PC-3 (cell line): ENCODE results near the gene ETNK2. TPM values are rescaled to one million over a fixed set of nuclear protein-coding genes. Genes with fewer than 3 reads are reported as not detected.

Source experiments
- ATAC-seq: fragments of 200-7000 bp; cut with Tn5 transposase; 2 replicates; pipeline ENCODE4 v1.9.1; 2020; ENCODE audit warnings: mild to moderate bottlenecking, moderate library complexity
- BruUV-seq: library from RNA; stranded (reverse); fragments of 400-500 nt; replicated peaks from 2 replicates; lab custom pipeline; 2021; lab: Mats Ljungman, UMichigan
- CTCF ChIA-PET: fragments of 300-600 bp; sonication (Branson Sonifier 250); formaldehyde crosslinking; loops from one replicate; lab custom pipeline; 2022; ENCODE audit warnings: antibody characterized with exemption; lab: Charles Lee
- POLR2A ChIA-PET: fragments of 300-600 bp; sonication (Branson Sonifier 250); formaldehyde crosslinking; loops from one replicate; lab custom pipeline; 2022; ENCODE audit warnings: antibody characterized with exemption; ENCODE audit not compliant: unreplicated experiment; lab: Charles Lee
- DNase-seq: peaks from one replicate; pipeline ENCODE4 v3.0.0-alpha.2; 2015
- H2AFZ ChIP-seq: fragments of 300-600 bp; sonication (generic); 2 replicates; pipeline ENCODE4 v1.6.0; 2016; ENCODE audit warnings: antibody characterized with exemption, low read length
- H3F3A ChIP-seq: fragments of 300-600 bp; sonication (generic); one replicate; pipeline ENCODE4 v1.6.0; 2017; ENCODE audit warnings: antibody characterized with exemption, low read length, control low read depth, mild to moderate bottlenecking; ENCODE audit not compliant: unreplicated experiment
- H3K27ac ChIP-seq: fragments of 300-600 bp; sonication (generic); 2 replicates; pipeline ENCODE4 v1.5.1; 2016; ENCODE audit warnings: mild to moderate bottlenecking, low read length
- H3K27me3 ChIP-seq: fragments of 300-600 bp; sonication (generic); 2 replicates; pipeline ENCODE4 v1.6.1; 2016; ENCODE audit warnings: low read length, mixed read lengths
- H3K36me3 ChIP-seq: fragments of 300-600 bp; sonication (generic); 2 replicates; pipeline ENCODE4 v1.6.1; 2016; ENCODE audit warnings: low read depth, mixed run types, low read length, mixed read lengths
- H3K4me1 ChIP-seq: fragments of 300-600 bp; sonication (generic); 2 replicates; pipeline ENCODE4 v1.5.1; 2016; ENCODE audit warnings: low read length; ENCODE audit not compliant: insufficient read depth
- H3K4me2 ChIP-seq: fragments of 300-600 bp; sonication (generic); 2 replicates; pipeline ENCODE4 v1.6.0; 2016; ENCODE audit warnings: low read length
- H3K4me3 ChIP-seq: fragments of 300-600 bp; sonication (generic); 2 replicates; pipeline ENCODE4 v1.5.1; 2016; ENCODE audit warnings: mild to moderate bottlenecking, low read length, mixed read lengths
- H3K79me2 ChIP-seq: fragments of 300-600 bp; sonication (generic); 2 replicates; pipeline ENCODE4 v1.6.1; 2017; ENCODE audit warnings: low read length, mixed read lengths
- H3K9ac ChIP-seq: fragments of 300-600 bp; sonication (generic); 2 replicates; pipeline ENCODE4 v1.6.0; 2016; ENCODE audit warnings: mild to moderate bottlenecking, low read length
- H3K9me2 ChIP-seq: fragments of 300-600 bp; sonication (generic); replicated peaks from 2 replicates; pipeline ENCODE4 v1.6.1; 2016; ENCODE audit warnings: mixed run types, low read length, mixed read lengths
- H3K9me3 ChIP-seq: fragments of 300-600 bp; sonication (generic); 2 replicates; pipeline ENCODE4 v1.6.1; 2016; ENCODE audit warnings: low read length, mixed read lengths
- H4K20me1 ChIP-seq: fragments of 300-600 bp; sonication (generic); 2 replicates; pipeline ENCODE4 v1.6.1; 2016; ENCODE audit warnings: low read length, mixed read lengths
- CTCF ChIP-seq: fragments of 300-600 bp; sonication (generic); conservative IDR thresholded peaks from 2 replicates; pipeline ENCODE4 v1.5.1; 2017; ENCODE audit warnings: antibody characterized with exemption, low read depth, mild to moderate bottlenecking, low read length
- EZH2 ChIP-seq: fragments of 300-600 bp; sonication (generic); IDR thresholded peaks from one replicate; pipeline ENCODE4 v1.6.1; 2017; ENCODE audit warnings: antibody characterized with exemption, mild to moderate bottlenecking, low read length; ENCODE audit not compliant: unreplicated experiment
- EZH2phosphoT487 ChIP-seq: fragments of 300-600 bp; sonication (generic); IDR thresholded peaks from 2 replicates; pipeline ENCODE4 v1.6.1; 2018; ENCODE audit warnings: mild to moderate bottlenecking, antibody characterized with exemption, low read length, borderline replicate concordance
- intact Hi-C: fragments of 100-400 bp; cut with micrococcal nuclease; formaldehyde crosslinking; loops from 2 replicates; pipeline ENCODE4 v1.9.0; 2023
- total RNA-seq: library from RNA; depleted of rRNA; stranded (reverse); fragments of >200 nt; gene quantifications from 2 replicates; pipeline ENCODE4 v1.2.3, GENCODE V29; 2014

ETNK2 gene
- total RNA-seq, 1 experiment from 2014 or later = 37.1 TPM

- DNase-seq (no peak), ATAC-seq (no peak)
- no TSS peak for BruUV-seq
- H3K36me3 ChIP-seq = peaks cover 12% of the 10 kb centered on the region
- no peaks in the 10 kb centered on the region for H3F3A ChIP-seq
- ChIA-PET POLR2A (no interaction called here), CTCF (no interaction called here)
- H3K9me3 ChIP-seq = no peaks in the 10 kb centered on the region
- H3K9ac ChIP-seq = no peak overlapping the region
- no peak overlapping the region for H2AFZ ChIP-seq
- H3K4me1 ChIP-seq = peaks cover 4% of the 10 kb centered on the region
- no peaks in the 10 kb centered on the region for H3K9me2 ChIP-seq
- H3K4me3 ChIP-seq = no peak overlapping the region
- no peak for TF ChIP-seq EZH2
- TF ChIP-seq EZH2phosphoT487 = no peak
- TF ChIP-seq CTCF = no peak
- H3K27me3 ChIP-seq = no peaks in the 10 kb centered on the region
- no peaks in the 10 kb centered on the region for H3K79me2 ChIP-seq
- H4K20me1 ChIP-seq = no peaks in the 10 kb centered on the region
- intact Hi-C loops = no loop called here
- no peak overlapping the region for H3K27ac ChIP-seq
- H3K4me2 ChIP-seq = no peak overlapping the region
These were observed 15.0 kb downstream of the ETNK2 start for GRCh38 chr1:204136814-204137213.

GRCh38 chr1:204134103-204134502 lies 17.7 kb downstream of the ETNK2 start:
- no peaks in the 10 kb centered on the region for H3F3A ChIP-seq
- no peaks in the 10 kb centered on the region for H4K20me1 ChIP-seq
- no peaks in the 10 kb centered on the region for H3K27me3 ChIP-seq
- ATAC-seq = no peak
- H3K4me2 ChIP-seq = no peak overlapping the region
- ChIA-PET CTCF (no interaction called here), POLR2A (no interaction called here)
- H3K27ac ChIP-seq = no peak overlapping the region
- H3K9ac ChIP-seq = no peak overlapping the region
- H3K79me2 ChIP-seq = no peaks in the 10 kb centered on the region
- no peak overlapping the region for H3K4me3 ChIP-seq
- no peak for DNase-seq
- intact Hi-C loops = no loop called here
- no peaks in the 10 kb centered on the region for H3K9me2 ChIP-seq
- H3K9me3 ChIP-seq = no peaks in the 10 kb centered on the region
- peaks cover 12% of the 10 kb centered on the region for H3K36me3 ChIP-seq
- no TSS peak for BruUV-seq
- no peak for TF ChIP-seq EZH2phosphoT487
- no peak for TF ChIP-seq CTCF
- TF ChIP-seq EZH2 = no peak
- peaks cover 31% of the 10 kb centered on the region for H3K4me1 ChIP-seq
- no peak overlapping the region for H2AFZ ChIP-seq

- H3K79me2 ChIP-seq = no peaks in the 10 kb centered on the region
- H3K4me2 ChIP-seq = no peak overlapping the region
- peaks cover 18% of the 10 kb centered on the region for H3K36me3 ChIP-seq
- H3K9ac ChIP-seq = no peak overlapping the region
- no peak overlapping the region for H3K27ac ChIP-seq
- H3K27me3 ChIP-seq = no peaks in the 10 kb centered on the region
- no peaks in the 10 kb centered on the region for H3F3A ChIP-seq
- TF ChIP-seq CTCF (no peak), EZH2 (no peak), EZH2phosphoT487 (no peak)
- H3K4me1 ChIP-seq = peaks cover 45% of the 10 kb centered on the region
- no peaks in the 10 kb centered on the region for H4K20me1 ChIP-seq
- no peaks in the 10 kb centered on the region for H3K9me2 ChIP-seq
- intact Hi-C loops = no loop called here
- ChIA-PET POLR2A (no interaction called here), CTCF (no interaction called here)
- no peaks in the 10 kb centered on the region for H3K9me3 ChIP-seq
- no peak overlapping the region for H2AFZ ChIP-seq
- no TSS peak for BruUV-seq
- H3K4me3 ChIP-seq = no peak overlapping the region
- DNase-seq = no peak
- no peak for ATAC-seq
These were observed 19.1 kb downstream of the ETNK2 start for GRCh38 chr1:204132718-204133117.
